GM18499 (cell line): Measurements from ENCODE around the gene ANKRD12.
A peak's percentile ranks its signal among the peaks of the same experiment; 100 is the strongest.
"Not testable (repeated sequence)": the region's sequence is repeated elsewhere in the genome, so short reads cannot be mapped to it uniquely, and the experiment has no call there.

Experiments
- ATAC-seq: cut with Tn5 transposase; IDR thresholded peaks from one replicate; pipeline ENCODE4 v1.9.1; 2021; ENCODE audit warnings: moderate number of reproducible peaks; ENCODE audit not compliant: insufficient read depth, unreplicated experiment

Gene ANKRD12

DNA sequence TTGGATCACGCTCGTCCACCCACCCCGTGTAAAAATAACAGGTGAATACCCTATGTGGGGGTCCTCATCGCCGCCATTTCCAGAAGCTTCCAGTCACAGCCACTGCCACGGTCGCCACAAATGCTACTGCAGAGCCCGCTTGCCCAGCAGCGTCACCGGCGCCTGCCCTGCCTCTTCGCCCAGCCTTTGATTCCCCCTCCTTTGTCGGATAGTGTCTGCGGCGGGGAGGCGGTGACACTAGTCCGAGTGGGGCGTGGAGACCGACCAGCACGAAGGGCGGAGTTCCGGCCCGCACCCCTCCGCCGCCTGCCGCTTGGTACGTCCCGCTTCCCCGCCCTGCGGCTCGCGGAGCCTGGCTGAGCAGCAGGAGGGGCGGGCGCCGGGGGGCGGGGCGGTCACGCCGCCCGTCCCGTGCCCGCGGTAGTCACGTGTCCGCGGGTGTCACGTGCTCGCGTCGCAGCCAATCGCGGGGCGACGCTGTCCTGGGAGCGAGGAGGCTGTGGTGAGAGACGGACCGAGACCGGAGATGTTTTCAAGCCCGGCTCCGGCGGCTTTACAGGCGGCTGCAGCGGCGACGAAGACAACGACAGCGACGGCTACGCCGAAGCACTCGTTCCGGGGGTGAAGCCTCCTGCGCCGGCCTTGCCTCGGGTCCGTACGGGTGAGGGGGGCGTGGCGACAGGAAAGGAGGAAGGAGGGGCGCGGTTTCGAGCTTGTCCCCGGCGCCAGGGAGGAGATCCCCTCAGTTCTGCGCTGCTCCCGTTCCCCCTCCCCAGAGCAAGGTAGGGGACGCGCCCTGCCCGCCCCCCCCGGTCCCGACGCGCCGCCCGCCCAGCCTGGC, at the start of gene ANKRD12:
TSS of gene ANKRD12 (plus strand) at position 467 of the 841 bp plus-strand sequence. CDS start 45,652 bp downstream, outside the sequence.
- peak; percentile 51 for ATAC-seq

DNA sequence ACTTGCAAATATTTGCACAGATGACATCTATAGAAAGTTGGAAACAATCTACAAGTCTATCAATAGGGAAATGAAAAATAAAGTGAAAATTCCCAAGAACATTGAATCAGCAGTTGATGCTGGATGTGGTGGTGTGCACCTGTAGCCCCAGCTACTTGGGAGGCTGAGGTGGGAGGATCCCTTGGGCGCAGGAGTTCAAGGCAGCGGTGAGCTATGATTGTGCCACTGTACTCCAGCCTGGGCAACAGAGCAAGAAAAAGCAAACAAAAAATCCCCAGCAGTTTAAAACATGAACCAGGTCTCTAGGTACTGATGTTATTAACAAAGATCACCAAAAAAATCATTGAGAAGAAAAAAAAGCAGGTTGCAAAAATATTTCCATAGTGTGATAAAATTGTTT, 49.4 kb upstream of the ANKRD12 start:
- ATAC-seq, result no peak

DNA sequence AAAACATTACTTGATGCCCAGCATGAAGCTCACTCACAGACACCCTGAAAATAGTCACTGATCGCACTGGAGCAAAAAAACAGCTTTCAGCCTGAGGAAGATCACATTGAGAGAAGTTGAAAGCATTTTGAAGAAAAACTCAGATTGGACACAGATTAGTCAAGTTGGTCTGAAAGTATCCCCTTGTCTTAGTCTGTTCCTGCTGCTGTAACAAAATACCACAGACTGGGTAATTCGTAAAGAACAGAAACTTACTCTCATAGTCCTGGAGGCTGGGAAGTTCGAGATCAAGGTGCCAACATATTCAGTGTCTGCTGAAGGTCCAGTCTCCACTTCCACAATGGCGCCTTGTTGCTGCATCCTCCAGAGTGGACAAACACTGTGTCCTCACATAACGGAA, 48.3 kb upstream of the ANKRD12 start:
- ATAC-seq, result no peak

DNA sequence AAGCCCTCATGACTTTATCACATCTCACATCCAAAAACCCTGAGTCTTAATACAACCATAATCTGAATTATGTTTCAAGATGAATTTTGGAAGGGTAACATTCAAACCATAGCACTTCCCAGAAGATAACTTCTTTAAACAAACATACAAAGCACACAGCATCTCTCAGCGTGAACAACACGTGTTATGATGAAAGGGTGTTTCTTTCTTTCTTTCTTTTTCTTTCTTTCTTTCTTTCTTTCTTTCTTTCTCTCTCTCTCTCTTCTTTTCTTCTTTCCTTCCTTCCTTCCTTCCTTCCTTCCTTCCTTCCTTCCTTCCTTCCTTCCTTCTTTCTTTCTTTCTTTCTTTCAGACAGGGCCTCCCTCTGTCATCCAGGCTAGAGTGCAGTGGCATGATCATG, 47.9 kb upstream of the ANKRD12 start:
- ATAC-seq, result not testable (repeated sequence)

DNA sequence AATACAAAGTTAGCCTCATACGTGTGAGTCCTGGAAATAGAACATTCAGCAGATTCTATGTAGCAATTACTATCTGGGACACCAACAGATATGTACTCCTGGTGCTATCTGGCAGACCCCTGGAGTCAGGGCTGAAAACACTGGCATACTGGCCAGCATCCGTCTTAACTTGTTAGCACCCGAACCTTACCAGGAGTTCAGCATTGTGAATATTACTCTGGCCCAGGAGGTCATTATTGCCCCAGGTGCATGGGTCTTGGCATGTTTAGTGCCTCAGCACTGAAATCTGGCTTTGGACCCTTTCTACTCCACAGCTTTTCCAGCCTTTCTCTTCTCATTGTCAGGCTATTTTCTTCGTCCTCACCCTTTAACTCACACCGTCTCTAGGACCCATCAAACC, 46.0 kb upstream of the ANKRD12 start:
- no peak for ATAC-seq

DNA sequence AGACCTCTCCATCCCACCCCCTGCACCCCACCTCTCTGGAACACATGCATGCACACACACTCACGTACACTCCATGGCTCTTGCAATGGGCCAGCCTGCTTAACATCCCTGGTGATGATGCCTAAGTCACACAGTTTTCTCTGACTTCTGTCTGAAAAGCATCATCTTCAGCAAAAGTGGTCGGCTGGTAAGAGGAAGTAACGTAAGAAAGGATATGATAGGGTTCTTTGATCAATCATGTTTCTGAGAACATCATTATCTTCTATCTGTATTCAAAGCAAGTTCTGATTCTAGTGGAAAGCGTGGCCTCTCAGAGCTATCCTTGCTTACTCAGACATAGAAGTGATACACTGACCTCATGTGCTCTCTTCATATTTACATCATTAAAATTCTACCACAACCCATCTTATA, 45.5 kb upstream of the ANKRD12 start:
- ATAC-seq, result no peak

DNA sequence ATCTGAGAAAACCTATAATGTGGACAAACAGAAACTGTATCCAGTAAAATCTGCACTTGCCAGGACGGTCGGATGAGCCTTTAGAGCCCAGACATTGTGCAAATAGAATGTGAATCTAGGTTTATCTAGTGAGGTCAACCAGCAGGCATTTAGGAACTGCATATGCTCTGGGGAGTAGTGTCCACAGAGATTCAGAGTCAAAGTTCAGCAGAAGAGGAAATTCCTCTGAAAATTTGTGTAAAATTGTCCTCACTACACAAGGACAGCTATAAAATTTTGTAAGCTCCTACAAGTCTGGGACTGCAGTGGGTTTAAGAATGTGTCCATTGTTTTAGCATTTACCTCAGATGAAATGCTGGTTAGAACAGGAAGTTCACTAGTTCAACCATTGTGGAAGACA, 43.9 kb upstream of the ANKRD12 start:
- ATAC-seq, result no peak

DNA sequence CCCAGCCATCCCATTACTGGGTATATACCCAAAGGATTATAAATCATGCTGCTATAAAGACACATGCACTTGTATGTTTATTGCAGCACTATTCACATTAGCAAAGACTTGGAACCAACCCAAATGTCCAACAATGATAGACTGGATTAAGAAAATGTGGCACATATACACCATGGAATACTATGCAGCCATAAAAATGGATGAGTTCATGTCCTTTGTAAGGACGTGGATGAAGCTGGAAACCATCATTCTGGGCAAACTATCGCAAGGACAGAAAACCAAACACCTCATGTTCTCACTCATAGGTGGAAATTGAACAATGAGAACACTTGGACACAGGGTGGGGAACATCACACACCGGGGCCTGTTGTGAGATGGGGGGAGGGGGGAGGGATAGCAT, 43.5 kb upstream of the ANKRD12 start:
- not testable (repeated sequence) for ATAC-seq

DNA sequence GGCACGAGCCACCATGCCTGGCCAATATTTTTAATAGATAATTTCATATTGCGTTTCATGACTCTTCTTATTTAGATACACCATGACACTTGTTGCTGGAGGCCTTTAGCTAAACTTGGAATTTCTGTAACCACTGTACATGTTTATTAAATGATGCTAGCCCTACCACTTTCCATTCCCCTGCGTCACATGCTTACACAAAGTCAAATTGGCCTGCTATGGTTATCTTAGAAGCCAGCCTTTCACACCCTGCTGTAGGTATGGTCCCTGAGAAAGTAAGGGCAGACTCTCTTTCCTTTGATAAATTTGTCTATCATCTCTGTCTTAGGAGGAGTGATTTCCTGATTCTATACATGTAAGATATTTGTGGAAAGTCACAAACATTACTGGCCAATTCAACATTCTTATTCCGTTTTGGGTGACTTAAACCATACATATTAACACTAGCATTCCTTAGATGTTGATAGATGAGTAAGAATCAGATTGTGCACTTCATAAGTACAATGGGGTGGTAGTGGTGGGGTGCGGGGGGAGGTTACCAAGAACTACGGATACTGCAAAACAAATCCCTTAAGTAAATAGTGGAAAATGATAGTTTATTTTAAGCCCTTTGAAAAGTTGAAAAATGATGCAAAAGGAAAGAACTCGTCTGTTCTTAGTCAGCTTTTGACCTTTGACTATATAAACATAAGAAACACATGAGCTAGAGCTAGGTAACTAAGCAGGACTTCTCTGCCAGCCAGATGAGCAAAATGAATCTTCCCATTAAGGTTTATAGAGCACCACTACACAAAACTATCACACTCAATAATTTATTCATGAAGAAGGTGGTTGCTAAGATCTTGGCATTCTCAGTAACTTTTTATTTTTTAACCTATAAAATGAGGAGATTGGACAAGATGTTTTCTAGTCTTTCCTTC, 42.0 kb upstream of the ANKRD12 start:
- no peak for ATAC-seq

DNA sequence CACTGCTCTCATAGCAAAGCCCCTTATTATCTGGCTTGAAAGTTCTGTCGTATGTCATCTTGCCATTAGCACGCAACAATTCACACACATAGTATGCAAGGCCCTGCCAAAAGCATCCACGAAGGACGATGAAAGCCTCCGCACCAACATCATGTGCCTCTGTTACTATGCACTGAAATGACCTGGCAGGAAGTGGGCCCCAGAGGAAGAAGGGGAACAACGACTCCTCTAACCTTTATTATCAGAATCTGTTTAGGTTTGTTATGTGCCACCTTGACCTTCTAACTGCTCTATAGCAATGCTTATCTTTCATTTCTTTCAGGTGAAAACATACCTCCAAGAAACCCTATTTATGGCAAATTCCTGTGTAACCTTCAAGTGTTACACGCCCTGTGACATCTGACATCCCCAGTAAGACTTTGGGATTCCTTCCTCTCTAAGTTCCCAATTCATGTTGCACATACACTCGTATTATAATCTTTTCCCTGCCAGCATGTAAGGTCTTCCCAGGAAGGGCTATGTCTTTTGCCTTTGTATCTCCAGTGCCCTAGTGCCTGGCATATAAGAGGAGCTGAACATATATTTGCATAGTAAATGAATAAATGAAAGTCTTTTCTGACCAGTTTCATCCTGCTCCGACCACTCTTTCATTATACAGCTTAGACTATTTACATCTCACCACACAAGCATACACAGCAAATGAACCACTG, 41.1 kb upstream of the ANKRD12 start:
- ATAC-seq, result peak; percentile 69

DNA sequence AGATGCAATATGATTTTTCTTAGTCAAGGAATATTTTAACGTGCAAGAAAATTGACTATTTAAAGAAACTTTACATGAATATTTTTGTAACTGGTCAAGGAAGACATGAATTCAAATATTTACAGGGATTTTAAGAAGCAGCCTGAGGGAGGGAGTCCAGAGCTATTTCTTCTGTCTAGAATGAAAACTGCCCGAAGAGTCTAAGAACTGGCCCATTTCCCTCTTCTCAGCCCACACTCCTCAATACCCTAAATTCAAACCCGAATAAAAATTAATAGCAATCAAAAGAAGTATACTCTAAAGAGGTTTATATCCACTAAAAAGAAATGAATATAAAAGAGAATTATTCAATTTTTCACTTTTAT, 40.6 kb upstream of the ANKRD12 start:
- no peak for ATAC-seq

DNA sequence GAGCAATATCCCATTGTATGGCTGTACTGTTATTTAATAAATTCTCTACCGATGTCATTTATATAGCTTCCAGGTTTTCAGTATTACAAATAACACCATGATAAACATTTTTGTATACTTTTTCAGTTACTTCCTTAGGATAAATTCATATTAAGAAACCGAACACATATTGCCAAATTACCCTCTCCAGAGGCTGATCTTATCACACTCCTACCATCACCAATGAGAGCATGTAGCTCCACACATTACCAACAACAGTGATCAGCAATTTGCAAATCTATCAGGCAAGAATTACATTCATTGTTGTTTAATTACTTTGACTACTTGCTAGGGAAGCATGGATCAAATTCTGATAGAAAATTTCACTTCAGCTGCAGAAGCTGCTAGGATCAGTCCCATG, 39.9 kb upstream of the ANKRD12 start:
- no peak for ATAC-seq

DNA sequence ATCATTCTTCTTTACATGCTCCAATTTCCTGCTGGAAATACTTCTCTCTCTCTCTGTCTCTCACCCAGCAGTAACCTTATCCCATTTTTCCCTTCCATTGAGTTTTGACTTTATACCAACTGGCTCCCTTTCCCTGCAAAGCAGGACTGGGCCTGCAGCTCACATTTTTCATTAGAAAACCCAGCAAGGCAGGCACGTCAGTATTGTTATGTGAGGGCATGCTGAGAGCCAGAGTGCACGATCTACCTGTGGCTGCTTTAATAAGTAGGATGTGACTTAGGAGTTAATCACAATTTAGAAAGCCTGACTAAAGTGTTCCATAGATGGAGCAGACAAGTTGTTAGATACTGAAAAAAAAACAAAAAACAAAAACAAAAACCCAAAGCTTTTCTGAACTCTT, 39.2 kb upstream of the ANKRD12 start:
- no peak for ATAC-seq

DNA sequence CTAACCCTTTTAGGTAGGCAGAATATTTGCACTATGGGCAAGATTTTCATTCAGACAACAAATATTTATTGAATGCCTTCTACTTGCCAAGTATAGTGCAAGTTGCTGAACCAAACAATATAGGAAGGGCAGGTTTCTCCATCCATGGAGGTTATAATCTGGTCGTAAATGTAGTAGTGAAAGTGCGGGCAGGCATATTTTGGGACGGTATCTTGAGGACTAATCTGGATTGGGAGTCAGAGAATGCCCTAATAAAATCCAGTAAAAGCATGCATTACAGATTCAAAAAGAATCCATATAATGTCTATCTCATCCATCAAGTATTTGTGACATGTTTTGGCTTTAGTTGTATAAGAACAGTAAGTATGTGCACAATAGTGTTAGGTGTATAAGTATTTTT, 35.8 kb upstream of the ANKRD12 start:
- ATAC-seq, result no peak

DNA sequence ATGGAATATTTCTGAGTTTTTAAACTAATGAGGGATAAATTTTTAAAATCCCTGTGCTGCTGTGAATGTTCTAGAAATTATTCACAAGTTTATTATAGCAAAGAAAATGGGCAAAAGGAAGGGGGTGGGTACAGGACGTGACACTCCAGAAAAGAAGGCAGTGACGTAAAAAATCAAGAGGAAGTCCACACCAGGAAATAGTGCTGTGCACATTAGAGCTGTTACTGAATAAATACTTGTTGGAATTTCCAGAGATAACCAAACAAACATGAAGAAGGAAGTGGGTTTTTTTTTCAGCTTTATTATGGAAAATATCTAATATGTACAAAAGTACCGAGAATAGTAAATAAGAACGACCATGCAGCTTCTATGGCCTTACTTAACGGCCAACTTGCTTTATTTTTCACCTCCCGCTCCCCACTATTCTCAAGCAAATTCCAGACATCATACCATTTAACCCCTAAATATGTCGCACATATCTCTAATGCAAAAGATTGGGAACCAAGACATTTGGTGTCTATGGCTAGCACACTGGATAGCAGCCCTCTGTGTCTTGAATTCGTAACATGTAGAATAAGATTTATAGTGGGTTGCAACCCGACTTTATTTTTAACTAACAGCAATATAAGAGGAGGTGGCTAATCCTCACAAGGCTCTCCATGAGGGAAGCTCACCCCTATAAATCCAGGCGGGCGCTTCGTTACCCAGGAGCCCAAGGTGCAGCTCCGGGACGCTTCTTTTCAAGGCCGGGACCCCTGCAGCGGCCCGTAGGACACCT, 34.7 kb upstream of the ANKRD12 start:
- no peak for ATAC-seq

DNA sequence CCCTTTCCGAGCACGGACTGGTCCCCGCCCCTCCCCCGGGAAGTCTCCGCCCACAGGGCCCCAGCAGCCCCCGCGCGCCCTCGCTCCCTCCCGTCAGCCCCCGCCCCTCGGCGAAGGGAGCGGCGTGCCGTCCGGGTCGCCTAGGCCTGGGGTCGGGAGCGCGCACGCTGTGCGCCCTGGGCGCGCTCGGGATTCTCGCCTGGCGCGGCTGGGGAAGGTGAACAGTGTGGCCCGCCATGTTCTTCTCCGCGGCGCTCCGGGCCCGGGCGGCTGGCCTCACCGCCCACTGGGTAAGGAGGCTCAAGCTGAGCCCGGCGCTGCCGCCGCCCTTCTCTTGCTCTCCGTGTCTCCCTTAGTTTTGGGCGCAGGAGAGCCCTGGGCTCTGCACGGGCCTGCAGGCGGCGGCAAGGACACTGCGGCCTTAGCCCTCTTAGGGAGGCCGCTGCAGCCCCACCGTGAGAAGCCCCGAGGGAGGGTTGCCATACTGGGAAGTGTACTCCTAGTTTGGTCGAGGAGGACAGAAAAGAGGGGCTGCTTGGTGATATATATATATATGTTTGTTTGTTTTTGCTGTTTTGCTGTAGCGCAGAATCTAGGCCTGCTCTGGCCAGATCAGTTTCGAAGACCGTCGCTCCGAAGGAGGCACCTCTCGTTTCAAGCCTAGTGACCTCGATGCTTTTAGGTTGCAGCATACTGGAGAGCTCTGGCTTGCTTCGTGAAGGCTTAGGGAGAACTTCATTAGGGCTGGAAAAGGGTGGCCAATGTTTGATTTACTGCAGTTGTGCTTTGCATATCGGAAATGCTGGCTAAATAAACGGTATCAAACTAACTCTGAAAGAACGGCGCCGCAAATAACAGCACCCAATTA, 33.8 kb upstream of the ANKRD12 start, which contains the start of gene NDUFV2:
TSS of gene NDUFV2 (plus strand) at position 192 of the 868 bp plus-strand sequence. CDS start at position 237, 45 bp downstream.
- peak; percentile 71 for ATAC-seq

DNA sequence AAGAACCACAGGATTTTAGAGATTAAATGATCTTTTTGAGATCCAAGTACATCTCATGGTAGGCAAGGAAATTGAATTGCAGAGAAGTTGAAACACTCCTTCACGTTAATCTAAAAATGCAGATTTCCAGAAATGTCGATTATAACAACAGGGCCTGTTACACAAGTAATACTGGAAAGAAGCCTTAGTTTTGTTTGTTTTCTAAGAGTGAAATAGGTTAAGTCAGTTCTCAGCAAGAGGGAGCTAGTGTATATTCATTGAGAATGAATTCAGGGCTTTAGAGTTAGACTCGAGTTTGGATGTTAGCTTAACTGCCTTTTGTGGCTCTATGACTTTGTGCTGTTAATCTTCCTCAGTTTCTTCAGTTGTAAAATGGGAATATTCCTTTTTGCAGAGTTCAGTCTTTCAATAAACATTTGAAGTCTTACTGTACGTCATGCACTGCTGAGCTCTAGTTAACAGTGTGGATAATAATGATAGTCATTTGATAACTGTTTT, 33.2 kb upstream of the ANKRD12 start:
- ATAC-seq, result no peak

DNA sequence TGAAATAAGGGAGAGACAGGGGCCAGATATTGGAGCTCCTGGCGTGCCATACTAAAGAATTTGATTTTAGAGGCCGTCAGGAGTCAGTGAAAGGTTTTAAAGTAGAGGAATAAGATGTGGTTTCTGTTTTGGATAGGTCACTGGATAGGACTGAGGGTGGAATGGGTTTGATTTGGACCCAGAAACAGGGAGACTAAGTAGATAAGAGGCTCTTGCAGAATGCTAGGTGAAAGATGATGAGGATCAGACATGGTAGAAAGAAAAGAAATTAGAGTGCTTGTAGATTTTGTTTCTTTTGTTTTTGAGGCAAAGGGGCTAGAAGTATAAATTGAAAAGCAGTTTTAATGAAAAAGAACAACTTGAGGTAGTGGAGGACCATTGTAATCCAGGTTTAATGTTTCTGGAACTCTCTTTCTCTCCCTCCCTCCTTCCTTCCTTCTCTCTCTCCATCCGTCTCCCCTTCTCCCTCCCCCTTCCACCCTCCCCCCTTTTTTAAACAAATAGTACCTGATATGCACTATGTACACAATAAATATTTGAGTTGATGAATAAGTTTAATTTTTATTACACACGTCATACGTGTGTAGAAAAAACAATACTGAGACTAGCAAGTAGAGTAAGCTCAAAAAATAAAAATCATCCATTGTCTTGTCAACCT, 32.2 kb upstream of the ANKRD12 start:
- ATAC-seq, result no peak
